Measurements from ENCODE around the gene LRGUK.

The LRGUK gene

DNA sequence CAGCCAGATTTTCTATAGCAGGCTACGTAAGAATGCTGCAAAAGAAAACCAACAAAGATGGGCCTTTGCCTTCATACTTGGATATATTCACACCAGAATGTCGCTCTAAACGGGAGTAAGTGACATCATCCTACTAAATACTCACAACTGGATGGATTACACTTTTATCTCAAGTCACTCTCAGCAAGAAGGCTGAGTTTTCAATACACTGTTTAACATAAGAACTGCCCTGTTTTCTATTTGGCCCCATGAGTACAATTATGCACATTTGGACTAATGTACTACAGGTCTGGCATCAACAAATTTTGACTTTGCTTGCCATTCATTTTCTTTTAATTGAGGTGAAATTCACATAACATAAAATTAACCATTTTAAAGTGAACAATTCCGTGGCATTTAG, 181.4 kb downstream of the LRGUK start:
- DNase-seq = no peak

DNA sequence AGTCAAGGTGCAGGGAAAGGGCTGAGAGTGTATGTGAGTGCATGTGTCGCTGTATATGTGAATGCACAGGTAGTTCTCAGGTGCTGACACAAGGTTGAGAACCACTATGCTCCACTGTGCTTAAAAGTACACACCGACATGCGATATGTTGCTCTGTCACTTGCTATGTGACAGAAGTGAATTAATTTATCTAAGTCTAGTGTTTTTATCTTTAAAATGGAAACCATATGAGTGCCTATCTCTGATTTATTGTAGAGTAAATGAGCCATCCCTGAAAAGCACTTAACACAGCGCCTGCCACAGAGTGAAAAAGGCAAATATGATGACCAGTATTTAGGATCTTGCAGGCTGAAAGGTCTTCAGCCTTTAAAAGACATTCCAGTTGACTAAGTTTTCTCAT, 184.7 kb downstream of the LRGUK start:
- no peak for DNase-seq

DNA sequence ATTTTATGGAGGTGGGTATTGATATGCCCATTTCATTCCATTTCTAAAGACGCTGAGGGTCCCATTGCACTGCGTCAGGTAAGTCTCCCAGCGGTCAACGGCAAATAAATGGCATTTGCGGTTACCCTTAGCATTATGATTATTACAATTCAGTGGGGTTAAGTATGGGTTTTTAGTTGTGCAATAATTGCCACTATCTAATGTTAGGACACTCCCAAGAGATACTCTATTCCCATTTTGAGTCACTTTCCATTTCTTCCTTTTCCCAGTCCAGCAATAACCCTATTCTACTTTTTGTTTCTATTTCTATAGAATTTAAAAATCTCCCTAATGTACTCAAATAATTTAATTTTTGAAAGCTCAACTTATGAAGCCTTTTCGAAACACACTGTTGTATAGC, 185.6 kb downstream of the LRGUK start:
- DNase-seq = no peak

DNA sequence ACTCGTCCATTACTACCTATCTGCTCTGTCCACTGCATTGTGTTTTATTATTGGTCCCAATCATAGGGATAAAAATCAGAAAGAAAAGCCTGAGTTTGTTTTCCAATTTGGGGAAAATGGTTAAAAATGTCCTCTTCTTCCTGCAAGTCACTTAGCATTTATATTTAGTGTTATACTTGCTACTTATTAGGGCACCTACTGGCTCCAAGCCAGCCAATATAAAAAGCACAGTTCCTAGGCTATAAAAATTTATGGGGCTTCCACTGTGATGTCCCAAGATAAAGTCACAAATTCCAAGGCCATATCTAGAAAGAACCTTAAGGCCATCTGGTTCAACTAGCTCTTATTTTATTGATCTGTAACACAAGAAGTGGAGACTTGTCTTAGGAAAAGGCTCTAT, 186.4 kb downstream of the LRGUK start:
- no peak for DNase-seq
